Putamen (tissue), 1 donor: ENCODE results near the gene SUMO3.
"Not testable (repeated sequence)": the region's sequence is repeated elsewhere in the genome, so short reads cannot be mapped to it uniquely, and the experiment has no call there.

ENCODE experiments used
- DNase-seq: peaks from one replicate; pipeline ENCODE4 v3.0.0-alpha.2; 2016; ENCODE audit warnings: low spot score

SUMO3 gene

DNA sequence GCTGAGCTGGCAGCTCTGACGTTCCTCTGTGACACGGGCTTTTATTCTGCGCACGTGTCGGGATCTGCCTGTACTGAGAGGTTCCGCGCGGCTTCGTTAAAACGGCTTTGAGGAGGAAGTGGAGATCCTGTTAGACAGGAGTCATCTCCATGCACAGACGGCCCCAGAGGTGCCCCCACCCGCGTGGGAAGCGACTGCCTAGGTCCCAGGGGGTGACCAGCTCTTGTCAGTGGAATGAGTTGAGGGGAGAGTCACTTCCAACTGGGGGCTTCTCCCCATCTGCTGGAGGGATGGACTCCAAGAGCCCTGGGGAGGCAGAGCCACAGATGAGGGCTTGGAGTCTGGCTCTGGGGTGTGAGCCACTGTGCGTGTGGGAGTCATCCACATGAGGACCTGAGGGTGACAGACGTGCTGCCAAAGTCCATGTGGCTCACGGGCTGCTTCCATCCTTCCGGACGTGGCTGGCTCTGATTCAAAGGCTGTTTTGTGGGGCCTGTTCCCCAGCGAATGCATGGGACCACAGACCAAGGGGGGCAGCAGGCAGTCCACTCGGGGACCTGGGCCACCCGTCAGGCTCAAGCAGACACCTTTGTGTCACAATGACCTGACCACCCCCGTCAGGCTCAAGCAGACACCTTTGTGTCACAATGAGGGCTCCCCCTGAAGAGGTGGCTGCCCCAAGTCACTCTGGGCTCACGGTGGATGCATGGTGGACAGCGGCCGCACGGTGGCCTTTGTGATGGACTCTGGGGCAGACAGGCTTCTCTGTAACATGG is 28.8 kb upstream of the SUMO3 start:
- no peak for DNase-seq

DNA sequence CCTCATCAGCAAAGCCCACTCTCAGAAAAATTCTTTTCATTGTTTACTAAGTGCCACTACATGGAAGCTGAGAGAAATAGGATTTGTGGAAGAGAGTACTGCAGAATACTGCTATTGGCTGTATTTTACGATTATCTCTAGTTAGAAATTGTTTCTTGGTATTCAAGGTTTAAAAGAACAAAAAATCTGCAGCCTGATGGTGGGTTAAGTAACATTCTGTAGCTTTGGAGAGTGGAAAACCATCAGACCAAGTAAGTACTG is 28.3 kb upstream of the SUMO3 start:
- DNase-seq, result no peak

DNA sequence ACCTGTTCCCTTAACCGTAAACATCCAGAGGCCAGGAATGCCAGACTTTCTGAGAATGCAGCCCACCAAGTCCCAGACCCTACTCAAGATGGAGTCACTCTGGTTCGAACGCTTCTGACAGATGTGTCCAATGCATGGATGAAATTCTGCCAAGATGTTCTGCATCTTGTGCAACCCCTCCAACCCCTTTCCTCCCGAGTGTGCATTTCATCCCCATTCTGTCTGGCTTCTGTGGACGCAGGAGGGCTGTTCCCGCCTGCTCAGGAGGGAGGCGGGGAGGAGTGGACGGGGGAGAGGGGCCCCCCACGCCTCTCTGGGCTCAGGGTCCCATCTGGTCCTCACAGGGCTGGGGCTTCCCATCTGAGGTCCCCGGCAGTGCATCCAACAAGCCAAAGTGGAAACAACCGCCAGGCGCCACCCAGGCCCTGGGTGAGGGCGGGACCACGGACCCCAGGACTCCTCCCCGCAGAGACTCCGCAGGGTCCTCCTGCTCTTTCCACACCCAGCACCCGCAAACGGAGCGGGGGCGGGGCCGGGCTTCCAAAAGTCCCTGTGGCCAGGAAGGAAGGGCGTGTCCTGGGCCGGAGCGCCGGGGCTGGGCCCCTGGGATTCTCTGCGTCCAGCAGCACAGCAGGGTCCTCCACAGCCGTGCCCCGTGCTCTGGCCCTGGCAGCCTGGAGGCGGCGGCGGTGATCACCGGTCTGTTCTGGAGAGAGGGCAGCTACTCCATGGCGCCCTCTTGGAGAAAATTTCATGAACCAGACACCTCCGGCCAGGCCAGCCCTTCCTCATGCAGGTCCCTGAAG is 27.8 kb upstream of the SUMO3 start:
- DNase-seq, result no peak

DNA sequence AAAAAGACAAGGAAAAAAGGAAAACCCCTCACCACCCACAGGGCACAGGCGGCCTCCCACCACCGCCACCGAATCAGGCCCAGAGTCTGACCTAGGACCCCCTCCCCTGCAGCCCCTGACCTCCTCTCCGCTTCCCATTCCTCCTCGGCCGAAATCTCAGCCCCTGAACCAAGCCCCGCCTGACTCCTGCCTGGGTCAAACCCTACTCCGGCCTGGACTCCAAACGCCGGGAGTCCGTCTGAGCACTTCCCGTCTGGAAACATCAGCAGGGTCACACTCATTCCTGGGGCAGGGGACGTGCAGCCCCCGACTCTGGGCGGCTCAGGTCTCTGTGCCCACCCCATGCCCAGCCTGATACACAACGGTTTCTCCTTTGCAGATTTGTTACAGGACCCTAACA is 26.4 kb upstream of the SUMO3 start:
- no peak for DNase-seq

DNA sequence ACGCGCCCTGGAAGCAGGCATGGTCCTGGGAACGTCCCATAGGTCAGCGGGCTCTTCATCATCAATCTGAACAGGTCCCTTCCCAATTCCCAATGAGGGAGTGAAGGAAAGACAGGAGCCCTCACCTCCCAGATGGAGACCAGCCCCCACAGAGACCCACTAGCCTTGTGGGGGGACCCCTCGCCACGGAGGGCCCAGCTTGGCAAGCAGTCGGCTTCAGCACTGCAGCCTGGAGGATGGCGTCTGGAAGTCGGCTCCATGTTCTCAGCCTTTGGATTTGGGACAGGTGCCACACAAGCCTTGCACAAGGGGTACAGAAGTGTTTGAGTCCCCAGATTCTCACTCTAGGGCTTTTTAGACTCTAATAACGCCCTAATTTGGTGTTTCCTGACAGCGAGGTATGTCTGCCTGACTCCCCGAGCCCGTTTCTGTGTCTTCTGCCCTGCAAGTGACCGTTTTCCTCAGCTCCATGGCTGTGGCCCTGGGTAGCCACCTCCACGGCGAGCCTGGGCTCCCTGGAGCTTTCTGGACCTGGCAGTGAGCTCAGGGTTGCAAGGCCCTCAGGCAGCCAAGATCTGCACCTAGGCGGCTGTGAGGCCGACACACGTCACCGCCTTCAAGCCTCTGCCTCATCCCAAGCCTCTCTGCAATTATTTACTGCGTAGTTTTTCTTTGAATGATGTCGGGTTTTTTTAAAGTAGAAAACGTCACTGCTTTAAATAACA is 25.0 kb upstream of the SUMO3 start:
- DNase-seq, result no peak

DNA sequence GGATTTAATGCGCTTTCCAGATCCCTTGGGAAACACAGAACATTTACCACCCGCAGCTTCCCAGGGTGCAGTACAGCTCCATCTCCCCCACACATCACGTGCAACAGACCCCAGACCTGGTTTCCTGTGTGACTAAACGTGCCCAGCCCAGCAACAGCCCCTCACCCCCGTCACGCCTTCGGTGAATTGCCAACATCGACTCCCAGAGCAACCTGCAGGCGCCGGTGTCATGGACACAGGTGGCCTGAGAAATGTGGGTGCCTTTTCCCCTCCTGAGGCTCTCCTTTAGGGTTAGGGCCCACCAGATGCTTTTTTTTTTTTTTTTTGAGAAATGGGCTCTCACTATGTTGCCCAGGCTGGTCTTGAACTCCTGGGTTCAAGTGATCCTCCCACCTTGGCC is 24.2 kb upstream of the SUMO3 start:
- DNase-seq, result no peak

DNA sequence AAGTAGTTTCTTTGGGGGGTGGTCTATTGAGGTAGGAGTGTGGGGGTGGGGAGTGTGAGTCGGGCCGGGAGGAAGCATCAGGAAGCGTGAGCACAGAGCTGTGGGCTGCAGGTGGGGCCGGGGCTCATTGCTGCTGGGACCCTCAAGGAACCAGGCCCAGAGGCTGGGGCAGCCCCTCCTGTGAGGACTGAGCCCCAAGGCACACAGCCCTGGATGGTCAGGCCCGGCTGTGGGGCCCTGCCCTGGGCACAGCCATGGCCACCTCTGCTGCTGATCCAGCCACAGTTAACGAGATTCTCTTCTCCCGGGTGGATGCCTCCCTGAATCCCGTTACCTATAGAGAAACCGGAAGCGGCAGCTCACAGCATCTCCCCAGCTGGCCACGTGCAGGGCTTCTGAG is 22.9 kb upstream of the SUMO3 start:
- no peak for DNase-seq

DNA sequence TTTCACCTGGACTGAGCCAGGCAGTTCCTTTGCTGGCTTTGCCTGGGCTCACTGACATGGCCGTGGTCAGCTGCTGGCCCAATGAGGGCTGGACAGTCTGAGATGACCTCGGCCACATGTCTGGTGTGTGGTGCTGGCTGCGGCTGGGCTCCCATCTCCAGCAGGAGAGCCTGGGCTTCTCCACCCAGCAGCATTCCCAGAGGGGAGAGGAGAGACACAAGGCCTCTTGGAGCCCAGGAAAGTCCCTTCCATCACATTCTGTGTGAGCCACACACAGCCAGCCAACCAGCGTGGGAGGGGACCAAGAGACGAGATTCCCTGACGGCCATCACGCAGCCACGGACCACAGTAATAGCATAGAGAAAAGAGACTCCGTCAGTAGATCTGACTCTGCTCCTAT is 21.1 kb upstream of the SUMO3 start:
- DNase-seq, result no peak

DNA sequence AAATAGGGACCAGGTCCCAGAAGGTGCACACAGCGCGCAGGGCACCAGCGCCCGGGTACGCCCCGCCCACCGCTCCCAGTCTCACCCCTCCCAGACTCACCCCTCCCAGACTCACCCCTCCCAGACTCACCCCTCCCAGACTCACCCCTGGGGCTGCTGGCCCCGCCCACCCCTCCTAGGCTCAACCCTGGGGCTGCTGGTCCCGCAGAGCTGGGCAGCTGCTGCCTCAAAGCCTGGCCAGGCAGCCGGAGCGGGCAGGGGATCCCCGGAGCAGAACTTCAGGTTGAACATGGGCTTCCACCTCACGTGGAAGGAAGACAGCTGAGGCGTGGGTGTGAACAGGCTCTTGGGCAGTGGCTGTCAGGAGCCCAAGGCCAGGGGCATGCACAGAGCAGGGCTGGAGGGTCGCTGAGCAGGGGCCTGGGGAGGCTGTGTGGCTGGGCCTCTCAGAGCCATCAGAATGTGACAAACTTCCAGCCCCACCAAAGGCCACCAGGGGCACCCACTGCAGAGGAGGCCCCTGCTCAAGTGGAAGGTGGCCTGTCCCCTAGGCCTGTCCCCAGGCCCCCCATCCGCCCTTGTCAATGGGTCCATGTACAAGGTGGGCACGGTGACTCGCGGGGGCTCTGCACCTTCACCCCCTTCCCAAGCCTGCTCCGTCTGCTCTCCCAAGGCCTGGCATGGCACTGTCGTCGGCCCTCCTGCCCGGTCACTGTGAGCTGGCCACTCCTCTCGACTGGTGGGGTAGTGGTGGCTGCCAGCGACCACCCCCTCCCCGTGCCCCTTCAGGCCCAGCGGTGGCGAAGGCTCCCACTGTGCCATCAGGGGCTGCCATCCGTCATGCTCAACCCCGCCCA is 20.4 kb upstream of the SUMO3 start:
- no peak for DNase-seq

DNA sequence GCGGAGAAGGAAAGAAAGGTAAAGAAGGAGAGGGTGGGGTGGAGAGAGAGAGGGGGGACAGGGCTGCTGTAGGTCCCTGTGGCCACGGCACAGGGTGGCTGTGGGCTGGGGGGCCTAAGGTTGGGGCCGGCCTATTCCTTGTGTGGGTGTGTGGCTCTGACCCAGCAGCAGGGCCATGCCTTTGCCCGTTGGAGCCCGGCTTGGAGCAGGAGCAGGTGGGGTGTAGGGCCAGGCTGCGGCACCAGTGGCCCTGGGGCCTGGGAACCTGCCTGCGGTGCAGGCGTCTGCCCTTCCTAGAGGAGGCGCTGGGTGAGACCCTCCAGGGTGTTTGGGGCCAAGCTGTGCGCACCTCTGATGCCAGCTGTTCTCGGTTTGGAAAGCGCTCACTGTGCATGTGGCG is 19.7 kb upstream of the SUMO3 start:
- DNase-seq, result no peak

DNA sequence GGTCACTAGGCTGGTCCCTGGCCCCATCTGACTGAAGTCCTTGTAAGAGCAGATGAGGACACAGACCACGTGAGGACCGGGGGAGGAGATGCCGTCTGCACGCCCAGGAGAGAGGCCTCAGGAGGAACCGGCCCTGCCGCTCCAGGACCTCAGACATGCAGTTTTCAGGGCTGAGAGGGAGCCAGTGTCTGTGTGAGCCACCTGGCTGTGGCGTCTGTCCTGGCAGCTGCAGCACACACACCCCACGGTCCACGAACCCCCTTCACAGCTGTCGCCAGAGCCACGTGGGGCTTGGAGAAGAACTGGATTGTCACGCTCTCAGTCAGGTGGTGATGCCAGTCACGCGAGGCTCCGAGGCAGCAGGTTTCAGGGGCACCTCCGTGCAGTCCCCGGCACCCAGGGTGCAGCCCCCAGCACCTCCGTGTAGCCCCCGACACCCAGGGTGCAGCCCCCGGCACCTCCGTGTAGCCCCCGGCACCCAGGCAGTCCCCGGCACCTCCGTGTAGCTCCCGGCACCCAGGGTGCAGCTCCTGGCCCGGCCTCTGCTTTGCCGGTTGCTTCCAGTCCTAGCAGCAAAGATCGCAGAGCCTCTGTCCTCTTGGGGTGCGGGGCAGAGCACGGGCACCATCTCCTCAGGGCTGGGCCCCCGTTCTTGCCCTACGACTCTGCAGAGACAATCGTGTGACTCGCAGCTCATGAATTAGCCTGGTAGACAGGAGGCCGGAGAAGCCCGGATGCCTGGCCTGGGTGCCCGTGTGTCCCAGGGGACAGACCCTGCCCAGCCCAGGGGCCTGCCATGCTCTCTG is 19.0 kb upstream of the SUMO3 start:
- no peak for DNase-seq

DNA sequence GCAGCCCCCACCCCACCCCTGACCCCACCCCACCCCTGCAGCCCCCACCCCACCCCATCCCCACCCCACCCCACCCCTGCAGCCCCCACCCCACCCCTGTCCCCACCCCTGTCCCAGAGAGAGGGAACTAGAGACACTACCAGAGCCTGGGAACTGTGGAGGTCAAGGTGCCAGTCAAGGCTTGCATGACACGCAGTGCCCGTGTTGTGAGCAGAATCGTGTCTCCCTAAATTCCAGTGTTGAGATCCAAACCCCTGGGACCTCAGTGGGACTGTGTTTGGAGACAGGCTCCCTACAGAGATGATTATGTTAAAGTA is 18.4 kb upstream of the SUMO3 start:
- no peak for DNase-seq

DNA sequence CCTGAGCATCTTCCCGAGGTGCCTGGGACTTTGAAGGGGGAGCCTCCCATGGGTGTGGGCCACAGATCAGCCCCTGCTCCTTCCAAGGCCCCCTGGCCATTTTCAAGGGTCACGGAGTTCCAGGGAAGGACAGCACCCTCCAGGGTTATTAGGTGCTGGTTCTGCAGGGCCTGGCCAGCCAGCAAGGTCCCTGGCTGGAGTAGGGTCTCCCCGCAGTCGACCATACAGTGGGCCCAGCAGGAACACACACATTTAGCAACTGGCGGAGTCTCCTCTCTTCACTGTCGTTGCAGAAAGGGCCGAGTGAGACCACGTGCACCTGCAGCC is 17.7 kb upstream of the SUMO3 start:
- DNase-seq, result no peak

DNA sequence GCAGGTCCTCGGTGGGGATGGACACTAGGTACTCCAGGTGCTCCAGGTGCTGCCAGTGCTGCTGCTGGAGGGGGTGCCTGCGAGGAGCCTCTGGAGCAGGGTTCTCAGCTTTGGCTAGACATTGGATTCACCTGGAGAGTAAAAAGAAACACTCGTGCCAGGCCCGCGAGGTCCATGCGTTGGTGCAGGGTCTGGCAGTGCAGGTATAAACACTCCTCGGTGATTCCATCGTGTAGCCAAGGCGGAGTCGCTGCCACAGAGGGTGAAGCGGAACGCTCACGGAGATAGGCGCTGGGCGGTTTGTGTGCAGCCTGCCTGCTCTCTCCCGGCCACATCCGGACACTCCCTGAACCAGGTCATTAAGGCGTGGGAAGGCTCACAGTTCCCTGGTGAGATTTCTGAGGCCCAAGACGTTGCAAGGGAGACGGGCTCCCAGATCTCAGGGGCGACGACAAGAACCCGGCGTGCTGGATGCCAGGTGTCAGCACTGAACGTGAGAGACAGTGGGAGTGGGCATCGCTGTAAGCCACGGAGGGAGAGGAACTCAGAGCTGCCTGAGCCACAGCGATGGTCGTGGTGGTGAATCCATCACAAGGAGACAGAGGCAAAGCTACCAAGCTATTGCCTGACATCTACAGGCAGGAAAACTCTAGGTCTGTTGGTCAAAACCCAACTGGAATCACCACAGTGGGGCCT is 17.2 kb upstream of the SUMO3 start:
- no peak for DNase-seq

DNA sequence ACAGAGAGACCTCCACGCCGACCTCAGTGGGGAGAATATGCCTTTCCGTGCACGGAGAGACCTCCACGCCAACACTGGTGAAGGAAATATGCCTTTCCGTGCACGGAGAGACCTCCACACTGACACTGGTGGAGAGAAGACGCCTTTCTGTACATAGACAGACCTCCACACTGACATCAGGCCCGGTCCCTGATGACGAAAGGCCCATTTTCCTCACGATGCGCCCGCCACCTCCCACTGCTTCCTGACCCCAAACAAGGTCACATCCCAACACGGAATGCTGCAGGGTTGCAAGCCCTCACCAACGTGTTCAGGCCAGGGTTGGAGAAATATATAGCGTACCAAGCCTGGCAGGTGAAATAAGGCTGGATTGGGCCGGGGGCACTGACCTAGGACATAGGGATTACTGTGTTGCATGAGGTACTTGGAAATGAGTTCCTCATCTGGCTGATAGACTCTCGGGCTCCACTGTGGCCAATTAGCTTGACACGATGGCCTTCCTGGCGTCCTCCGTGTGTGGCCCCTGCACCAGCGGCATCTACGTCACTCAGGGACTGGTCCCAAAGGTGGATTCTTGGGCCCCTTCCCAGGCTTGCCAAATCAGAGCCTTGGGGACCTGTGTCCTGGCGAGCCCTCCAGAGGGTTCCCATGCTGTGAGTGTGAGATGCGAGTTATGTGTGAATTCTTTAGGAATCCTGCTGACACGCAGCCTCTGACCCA is 16.5 kb upstream of the SUMO3 start:
- no peak for DNase-seq

DNA sequence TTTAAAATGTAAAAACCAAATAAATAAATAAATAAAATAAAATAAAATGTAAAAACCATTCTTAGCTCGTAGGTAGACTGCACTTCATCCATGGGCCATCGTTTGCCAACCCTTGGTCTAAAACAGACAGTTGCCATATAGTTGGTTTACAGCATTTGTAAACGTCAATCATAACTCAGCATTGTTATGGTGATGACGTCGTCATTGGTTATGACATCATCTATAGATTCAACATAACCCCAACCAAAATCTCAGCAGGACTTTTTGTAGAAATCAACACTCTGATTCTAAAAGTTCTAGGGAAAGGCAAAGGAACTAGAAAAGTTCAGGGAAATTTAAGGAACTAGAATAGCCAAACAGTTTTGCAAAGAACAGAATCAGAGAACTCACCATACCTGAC is 15.8 kb upstream of the SUMO3 start:
- no peak for DNase-seq

DNA sequence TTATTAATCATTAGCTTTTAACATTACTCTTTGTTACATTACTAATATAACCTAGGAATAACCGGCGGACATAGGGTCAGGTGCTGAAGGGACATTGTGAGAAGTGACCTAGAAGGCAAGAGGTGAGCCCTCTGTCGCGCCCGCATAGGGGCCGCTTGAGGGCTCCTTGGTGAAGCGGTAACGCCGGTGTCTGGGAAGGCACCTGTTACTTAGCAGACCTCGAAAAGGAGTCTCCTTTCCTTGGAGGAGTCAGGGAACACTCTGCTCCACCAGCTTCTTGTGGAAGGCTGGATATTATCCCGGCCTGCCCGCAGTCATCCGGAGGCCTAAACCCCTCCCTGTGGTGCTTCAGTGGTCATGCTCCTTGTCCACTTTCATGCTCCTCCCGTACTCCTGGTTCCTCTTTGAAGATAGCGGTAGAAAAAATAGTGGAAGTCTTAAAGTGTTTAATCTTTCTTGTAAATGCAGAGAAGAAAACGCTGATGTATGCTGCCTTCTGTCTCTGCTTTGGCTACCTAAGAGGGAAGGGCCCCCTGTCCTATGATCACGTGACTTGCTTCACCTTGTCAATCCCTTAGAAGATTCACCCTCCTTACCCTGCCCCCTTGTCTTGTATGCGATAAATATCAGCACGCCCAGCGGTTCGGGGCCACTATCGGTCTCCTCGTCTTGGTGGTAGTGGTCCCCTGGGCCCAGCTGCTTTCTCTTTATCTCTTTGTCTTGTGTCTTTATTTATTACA is 14.8 kb upstream of the SUMO3 start:
- not testable (repeated sequence) for DNase-seq

DNA sequence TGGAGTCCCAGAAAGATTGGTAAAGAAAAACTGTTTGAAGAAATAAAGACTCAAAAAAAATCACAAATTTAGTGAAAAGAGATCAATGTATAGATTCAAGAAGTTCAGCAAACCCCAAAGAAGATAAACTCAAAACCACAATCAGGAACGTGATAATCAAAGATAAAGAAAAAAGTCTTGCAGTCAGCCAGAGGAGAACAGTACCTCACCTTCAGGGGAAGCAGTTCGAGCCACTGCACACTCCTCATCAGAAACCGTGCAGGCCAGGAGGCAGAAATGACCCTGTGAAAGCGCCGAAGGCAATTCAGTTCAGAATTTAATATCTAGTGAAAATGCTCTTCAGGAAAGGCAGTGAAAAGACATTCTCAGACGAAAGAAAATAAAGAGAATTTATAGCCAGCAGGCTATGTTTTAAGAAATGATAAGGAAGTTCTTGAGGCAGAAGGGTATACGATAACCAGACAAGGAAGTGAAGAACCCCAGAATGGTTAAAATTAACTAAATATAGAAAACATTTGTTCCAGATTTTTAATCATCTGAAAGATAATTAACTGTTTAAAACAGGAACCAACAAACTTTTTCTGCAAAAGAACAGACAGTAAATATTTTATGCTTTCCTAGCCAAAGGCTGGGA is 13.5 kb upstream of the SUMO3 start:
- DNase-seq, result no peak

DNA sequence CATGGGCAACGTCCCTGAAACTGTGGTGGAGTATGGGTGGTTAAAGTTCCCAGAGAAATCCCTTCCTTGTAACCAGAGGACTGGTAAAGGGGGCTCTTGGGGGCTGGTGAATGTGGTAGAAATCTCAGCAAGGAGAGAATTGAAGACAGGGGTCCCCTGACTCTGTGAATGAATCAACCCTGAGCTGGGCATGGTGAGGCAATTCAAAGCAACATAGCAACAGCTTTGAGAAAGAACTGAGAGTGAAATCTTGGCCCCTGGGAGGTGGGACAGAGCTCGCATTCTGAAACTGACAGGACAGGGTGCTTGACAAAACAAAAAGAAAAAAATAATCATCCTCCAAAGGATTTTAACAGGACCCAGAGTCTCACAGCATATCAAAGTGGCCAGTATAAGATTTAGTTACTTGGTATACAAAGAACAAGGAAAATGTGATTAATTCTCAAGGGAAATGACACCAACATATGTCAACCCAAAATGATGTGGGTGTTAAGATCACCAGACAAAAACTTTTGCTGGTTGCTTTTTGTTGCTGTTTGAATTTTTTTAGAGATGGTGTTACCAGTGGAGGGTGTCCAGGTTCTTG is 11.7 kb upstream of the SUMO3 start:
- no peak for DNase-seq
